H1 (cell line): ENCODE data around the gene DBF4B. TPM values are rescaled to one million over a fixed set of nuclear protein-coding genes. Genes with fewer than 3 reads are reported as not detected.

Experiments
- CTCF ChIA-PET: fragments of 300-600 bp; sonication (Branson Sonifier 250); formaldehyde crosslinking; loops from one replicate; lab custom pipeline; 2021; ENCODE audit not compliant: partially characterized antibody; lab: Charles Lee
- POLR2A ChIA-PET: fragments of 300-600 bp; sonication (Branson Sonifier 250); formaldehyde crosslinking; loops from one replicate; lab custom pipeline; 2021; ENCODE audit warnings: inconsistent platforms; ENCODE audit not compliant: partially characterized antibody; lab: Charles Lee
- DNase-seq, 2 experiments: peaks; one replicate each; pipeline versions ENCODE4 v3.0.0 to v3.0.0-alpha.2; 2010 to 2022; ENCODE audit warnings: low spot score in 2 of 2, low read depth in 1 of 2, mixed read lengths in 1 of 2
- FAIRE-seq: peaks from 2 replicates; lab custom pipeline; 2011; peaks lifted over from hg19 to GRCh38; lab: Jason Lieb, UNC
- H2AFZ ChIP-seq: 2 replicates; pipeline ENCODE4 v1.8.1; 2012; ENCODE audit warnings: low read length, inconsistent platforms
- H2AK5ac ChIP-seq: 2 replicates; pipeline ENCODE4 v1.6.1; 2013; ENCODE audit warnings: low read depth, low read length
- H2BK120ac ChIP-seq: replicated peaks from 2 replicates; pipeline ENCODE3; 2013; ENCODE audit warnings: low read depth, low read length, inconsistent platforms
- H2BK12ac ChIP-seq: 2 replicates; pipeline ENCODE4 v1.6.1; 2013; ENCODE audit warnings: low read depth, low read length
- H2BK15ac ChIP-seq: 2 replicates; pipeline ENCODE4 v1.6.1; 2013; ENCODE audit warnings: low read length
- H2BK20ac ChIP-seq: 2 replicates; pipeline ENCODE4 v1.6.1; 2013; ENCODE audit warnings: low read length
- H2BK5ac ChIP-seq: 2 replicates; pipeline ENCODE4 v1.6.1; 2013; ENCODE audit warnings: low read depth, low read length
- H3K14ac ChIP-seq: 2 replicates; pipeline ENCODE4 v1.6.1; 2013; ENCODE audit warnings: inconsistent platforms; ENCODE audit not compliant: insufficient read length
- H3K18ac ChIP-seq: 2 replicates; pipeline ENCODE4 v1.6.1; 2013; ENCODE audit warnings: low read length; ENCODE audit errors: extremely low read depth
- H3K23ac ChIP-seq: 2 replicates; pipeline ENCODE4 v1.6.1; 2013; ENCODE audit warnings: inconsistent platforms; ENCODE audit not compliant: insufficient read length
- H3K23me2 ChIP-seq: 2 replicates; pipeline ENCODE4 v1.6.1; 2013; ENCODE audit warnings: low read depth, low read length
- H3K27ac ChIP-seq: 2 replicates; pipeline ENCODE4 v1.6.1; 2011; ENCODE audit warnings: low read depth, low read length, inconsistent platforms
- H3K27me3 ChIP-seq, 4 experiments: replicated peaks in 1 of 4; 1 replicate in 1 of 4; 2 replicates in 3 of 4; pipeline versions ENCODE4 v1.6.1 to v1.8.1; 2011 to 2013; ENCODE audit warnings: low read length in 3 of 4, mild to moderate bottlenecking in 3 of 4, inconsistent platforms in 2 of 4, mixed read lengths in 2 of 4, moderate library complexity in 1 of 4; ENCODE audit not compliant: control insufficient read depth in 3 of 4, insufficient read depth in 3 of 4; ENCODE audit errors: extremely low read depth in 1 of 4
- H3K36me3 ChIP-seq, 4 experiments: 2 replicates each; pipeline versions ENCODE4 v1.6.1 to v1.8.1; 2011 to 2013; ENCODE audit warnings: mild to moderate bottlenecking in 4 of 4, low read length in 3 of 4, moderate library complexity in 2 of 4, control low read depth in 1 of 4, inconsistent platforms in 1 of 4; ENCODE audit not compliant: insufficient read depth in 4 of 4, control insufficient read depth in 2 of 4
- H3K4ac ChIP-seq: replicated peaks from 2 replicates; pipeline ENCODE3; 2013; ENCODE audit warnings: low read length, low read depth, mixed read lengths, inconsistent platforms; ENCODE audit not compliant: insufficient read length
- H3K4me1 ChIP-seq, 4 experiments: replicated peaks in 1 of 4; 1 replicate in 1 of 4; 2 replicates in 3 of 4; pipeline versions ENCODE4 v1.6.1 to v1.8.1; 2011 to 2013; ENCODE audit warnings: low read length in 3 of 4, inconsistent platforms in 2 of 4, mixed read lengths in 1 of 4; ENCODE audit not compliant: insufficient read depth in 4 of 4, control insufficient read depth in 3 of 4
- H3K4me2 ChIP-seq, 2 experiments: 2 replicates each; pipeline versions ENCODE4 v1.6.1 to v1.8.1; 2011 to 2013; ENCODE audit warnings: low read depth in 2 of 2, low read length in 2 of 2, control low read depth in 1 of 2, inconsistent platforms in 1 of 2, mild to moderate bottlenecking in 1 of 2; ENCODE audit not compliant: insufficient read depth in 1 of 2
- H3K4me3 ChIP-seq, 4 experiments: fragments of 200-600, 300-600 bp in 1 of 4; sonication (generic), shearing (Covaris generic), sonication (Bioruptor Twin) in 1 of 4; 2 replicates each; pipeline versions ENCODE4 v1.5.1 to v1.8.1; 2011 to 2016; ENCODE audit warnings: low read length in 4 of 4, low read depth in 3 of 4, control low read depth in 2 of 4, inconsistent platforms in 2 of 4, mild to moderate bottlenecking in 2 of 4, mixed read lengths in 1 of 4, moderate library complexity in 1 of 4; ENCODE audit not compliant: insufficient read depth in 2 of 4; ENCODE audit errors: extremely low read depth in 1 of 4
- H3K56ac ChIP-seq: replicated peaks from 2 replicates; pipeline ENCODE3; 2013; ENCODE audit warnings: low read depth, mild to moderate bottlenecking, mixed read lengths, low read length, inconsistent platforms; ENCODE audit not compliant: insufficient read length
- H3K79me1 ChIP-seq: 2 replicates; pipeline ENCODE4 v1.6.1; 2013; ENCODE audit warnings: low read depth, low read length, control low read depth
- H3K79me2 ChIP-seq, 2 experiments: 2 replicates each; pipeline versions ENCODE4 v1.6.1 to v1.8.1; 2012 to 2013; ENCODE audit warnings: low read length in 2 of 2, mild to moderate bottlenecking in 2 of 2, inconsistent platforms in 1 of 2; ENCODE audit not compliant: insufficient read depth in 2 of 2, control insufficient read depth in 1 of 2
- H3K9ac ChIP-seq, 4 experiments: replicated peaks in 1 of 4; 1 replicate in 1 of 4; 2 replicates in 3 of 4; pipeline versions ENCODE4 v1.6.1 to v1.8.1; 2011 to 2013; ENCODE audit warnings: low read depth in 3 of 4, low read length in 3 of 4, control low read depth in 2 of 4, mild to moderate bottlenecking in 2 of 4, moderate library complexity in 2 of 4, inconsistent platforms in 1 of 4; ENCODE audit errors: extremely low read depth in 1 of 4
- H3K9me3 ChIP-seq, 2 experiments: 2 replicates each; pipeline versions ENCODE4 v1.6.1 to v1.8.1; 2012 to 2013; ENCODE audit warnings: mild to moderate bottlenecking in 2 of 2, moderate library complexity in 2 of 2, control low read depth in 1 of 2, inconsistent platforms in 1 of 2, low read depth in 1 of 2, low read length in 1 of 2, mixed read lengths in 1 of 2; ENCODE audit not compliant: insufficient read depth in 2 of 2
- H4K20me1 ChIP-seq, 2 experiments: replicated peaks in 1 of 2; 2 replicates each; pipeline versions ENCODE3 to v1.8.1; 2011 to 2013; ENCODE audit warnings: inconsistent platforms in 2 of 2, low read length in 2 of 2, mild to moderate bottlenecking in 1 of 2; ENCODE audit not compliant: insufficient read depth in 2 of 2, control insufficient read depth in 1 of 2
- H4K5ac ChIP-seq: 2 replicates; pipeline ENCODE4 v1.6.1; 2013; ENCODE audit warnings: low read length, low read depth, mixed read lengths, inconsistent platforms; ENCODE audit not compliant: insufficient read length
- H4K8ac ChIP-seq: 2 replicates; pipeline ENCODE4 v1.8.0; 2013; ENCODE audit warnings: mild to moderate bottlenecking, moderate library complexity, low read length, inconsistent platforms; ENCODE audit not compliant: insufficient read depth; ENCODE audit errors: extremely low read depth
- H4K91ac ChIP-seq: replicated peaks from 2 replicates; pipeline ENCODE3; 2013; ENCODE audit warnings: low read length, mixed read lengths, inconsistent platforms; ENCODE audit not compliant: insufficient read length
- CREB1 ChIP-seq: IDR thresholded peaks from 2 replicates; pipeline ENCODE4 v1.6.1; 2012; ENCODE audit warnings: inconsistent platforms
- SAP30 ChIP-seq: fragments of 300-600 bp; sonication (generic); IDR thresholded peaks from 2 replicates; pipeline ENCODE4 v1.7.1; 2012; ENCODE audit warnings: low read length, moderate library complexity, mild to moderate bottlenecking, inconsistent platforms; ENCODE audit not compliant: insufficient read depth, insufficient replicate concordance
- SRF ChIP-seq: IDR thresholded peaks from 2 replicates; pipeline ENCODE4 v1.6.1; 2011; ENCODE audit warnings: mild to moderate bottlenecking, low read depth, low read length, moderate library complexity
- WGBS, 2 experiments: shearing (Covaris generic) in 1 of 2; methylation state at CpG; one replicate each; pipeline versions ENCODE4 v1.1.6 to v1.1.7; 2013 to 2015; ENCODE audit warnings: low lambda C conversion rate in 2 of 2, mixed read lengths in 2 of 2, inconsistent platforms in 1 of 2, low coverage in 1 of 2, missing lambda C conversion rate in 1 of 2; ENCODE audit not compliant: insufficient replicate concordance in 2 of 2, insufficient coverage in 1 of 2, insufficient read length in 1 of 2; ENCODE audit errors: extremely low coverage in 1 of 2, missing lambda C conversion rate in 1 of 2; 5-methylcytosine and 5-hydroxymethylcytosine counted together
- long read RNA-seq, 2 experiments: library from RNA in 1 of 2; library from capped mRNA in 1 of 2; stranded (forward); transcript quantifications; one replicate each; pipeline ENCODE4 v2.0.0, GENCODE V29; 2021; ENCODE audit warnings: inconsistent platforms in 1 of 2
- polyA minus RNA-seq, 3 experiments: library from RNA; depleted of rRNA, polyadenylated mRNA; stranded (reverse); fragments of >200 nt; gene quantifications; 1 replicate in 2 of 3; 2 replicates in 1 of 3; pipeline ENCODE4 v1.2.3, GENCODE V29; 2011
- polyA plus RNA-seq, 7 experiments: library from polyadenylated mRNA; depleted of rRNA in 3 of 7; stranded (reverse) in 5 of 7; unstranded in 2 of 7; fragments of >200 nt in 5 of 7; fragments of 200-250 nt in 2 of 7; gene quantifications; 1 replicate in 5 of 7; 2 replicates in 1 of 7; 4 replicates in 1 of 7; pipeline versions ENCODE4 v1.2.1 to v1.2.3, GENCODE V29; 2011 to 2013; ENCODE audit warnings: missing spikeins in 2 of 7, mixed read lengths in 2 of 7
- total RNA-seq: library from RNA; stranded (reverse); fragmentation: NEBNext Ultra II Directional; extraction: Animal tissue kit (Norgen Biotek cat#: 25700); gene quantifications from 2 replicates; pipeline ENCODE4 v1.2.1, GENCODE V29; 2021

Gene DBF4B, protein sequence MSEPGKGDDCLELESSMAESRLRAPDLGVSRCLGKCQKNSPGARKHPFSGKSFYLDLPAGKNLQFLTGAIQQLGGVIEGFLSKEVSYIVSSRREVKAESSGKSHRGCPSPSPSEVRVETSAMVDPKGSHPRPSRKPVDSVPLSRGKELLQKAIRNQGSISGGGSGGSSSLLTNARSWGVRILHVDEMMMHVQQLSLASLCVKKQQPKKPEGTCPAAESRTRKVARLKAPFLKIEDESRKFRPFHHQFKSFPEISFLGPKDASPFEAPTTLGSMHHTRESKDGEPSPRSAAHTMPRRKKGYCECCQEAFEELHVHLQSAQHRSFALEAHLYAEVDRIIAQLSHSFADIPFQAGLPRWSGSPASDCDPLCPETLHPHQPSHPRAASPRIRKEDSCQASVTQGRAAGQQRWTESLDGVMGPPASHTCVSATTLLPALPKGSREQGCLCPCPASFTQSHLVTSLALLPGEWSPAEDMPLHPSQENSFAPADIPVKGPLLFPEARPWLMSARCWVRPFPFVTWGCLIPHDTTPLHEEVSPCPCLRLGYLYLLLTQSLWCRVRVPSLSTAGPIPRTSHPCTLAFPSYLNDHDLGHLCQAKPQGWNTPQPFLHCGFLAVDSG
- 26.9 and 29.1 TPM in 2 replicates for total RNA-seq
- polyA plus RNA-seq (2011; rRNA removed), result 20.2 and 27.6 TPM in 2 replicates
- polyA plus RNA-seq (2011; cell fraction: cytosol; rRNA removed), result 22.9 TPM
- 49.0 TPM for polyA plus RNA-seq (2011; cell fraction: nucleus; rRNA removed)
- polyA plus RNA-seq (2012, experiment 1 of 2), result 22.7 to 25.1 TPM (median 24.1 TPM) in 4 replicates
- polyA plus RNA-seq (2012, experiment 2 of 2), result 18.2 TPM
- polyA plus RNA-seq (2013, experiment 1 of 2), result 16.0 TPM
- 14.8 TPM for polyA plus RNA-seq (2013, experiment 2 of 2)
- 16.4 and 19.4 TPM in 2 replicates for polyA minus RNA-seq (2011; rRNA and poly(A)+ RNA removed)
- 12.1 TPM for polyA minus RNA-seq (2011; cell fraction: cytosol; rRNA and poly(A)+ RNA removed)
- polyA minus RNA-seq (2011; cell fraction: nucleus; rRNA and poly(A)+ RNA removed), result 18.0 TPM
- long read RNA-seq, experiment 1, partial matches to known transcripts, result 2 of 11 reads
- long read RNA-seq, experiment 1, other reads (novel, unspliced or antisense), result 8 of 11 reads
- long read RNA-seq, experiment 2, partial matches to known transcripts, result 1 of 16 reads
- long read RNA-seq, experiment 2, other reads (novel, unspliced or antisense), result 12 of 16 reads

DNA sequence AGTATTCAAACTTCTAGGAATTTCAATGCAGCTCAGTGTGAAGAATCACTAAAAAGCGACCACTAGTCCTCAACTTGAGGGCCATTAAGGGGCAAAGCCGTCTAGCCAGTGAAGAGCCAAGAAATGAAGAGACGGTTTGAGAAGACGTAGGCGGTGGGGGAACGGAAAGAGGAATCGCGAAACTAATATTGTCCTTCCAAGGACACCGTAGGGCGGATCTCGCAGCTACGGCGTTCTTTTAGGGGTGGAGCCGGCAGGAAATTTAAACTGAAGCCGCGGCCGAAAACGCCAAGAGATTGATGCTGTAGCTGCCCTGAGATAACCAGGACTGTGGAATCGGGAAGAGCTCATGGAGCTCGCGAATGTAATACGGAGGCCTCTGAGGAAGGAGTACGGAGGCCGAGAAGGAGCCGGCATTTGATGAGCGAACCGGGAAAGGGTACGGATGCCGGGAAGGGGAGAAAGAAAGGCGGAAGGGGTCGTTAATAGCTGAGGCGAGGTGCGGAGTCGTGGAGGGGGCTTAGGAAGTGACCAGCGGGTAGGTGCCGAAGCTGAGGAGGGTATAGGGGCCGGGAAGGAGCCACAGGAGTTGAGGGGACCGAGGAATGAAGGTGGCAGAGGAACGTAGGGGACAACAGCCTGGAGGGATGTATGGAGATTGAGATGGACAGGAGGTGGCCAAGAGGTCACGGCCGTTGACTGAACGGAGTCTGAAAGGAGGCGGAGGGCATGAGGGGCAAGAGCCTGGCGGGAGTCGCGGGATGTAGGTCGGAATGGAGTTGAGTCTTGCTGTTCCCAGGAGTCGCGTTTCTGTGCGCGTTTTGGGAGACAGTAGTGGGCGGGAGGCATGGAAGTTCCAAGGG is at the start of gene DBF4B:
Gene DBF4B, plus strand, starts transcription at position 265 of the 863 bp plus-strand sequence. Its CDS starts 156 bp downstream, at position 421.
- Histone ChIP-seq H2BK15ac (peak within 1 kb of the TSS; percentile 88; the same call in 1 of the 2 replicates), H3K27ac (peak within 1 kb of the TSS; percentile 76), H2AFZ (peak within 1 kb of the TSS; percentile 88), H2BK120ac (no peak within 1 kb of the TSS), H3K4me1 (peaks cover 0 to 3% (median 0%) of the 10 kb centered on the region in 4 experiments; a peak in 3 of 7 replicates), H3K56ac (peak within 1 kb of the TSS; percentile 81), H4K5ac (peak within 1 kb of the TSS; percentile 33), H3K79me1 (no peaks in the 10 kb centered on the region), H2AK5ac (no peak within 1 kb of the TSS), H3K4me2 (peak within 1 kb of the TSS; percentile 69 to 76), H3K27me3 (no peaks in the 10 kb centered on the region; a peak in 1 of 7 replicates), H3K9me3 (no peaks in the 10 kb centered on the region), H3K36me3 (peaks cover 0 to 2% (median 0%) of the 10 kb centered on the region in 4 experiments; a peak in 1 of 8 replicates), H2BK20ac (no peak within 1 kb of the TSS), H3K9ac (peak within 1 kb of the TSS; percentile 54 to 97 (median 78)), H3K23me2 (peaks cover 4% of the 10 kb centered on the region; the same call in 1 of the 2 replicates), H3K79me2 (peaks cover 0 to 14% of the 10 kb centered on the region in 2 experiments; a peak in 2 of 4 replicates), H2BK5ac (peak within 1 kb of the TSS; percentile 95), H3K4me3 (peak within 1 kb of the TSS; percentile 78 to 99 (median 99)), H4K20me1 (no peaks in the 10 kb centered on the region), H2BK12ac (0 out of 2 replicates have a peak within 1 kb of the TSS, but pooled peaks have one; percentile 50), H3K4ac (no peak within 1 kb of the TSS), H3K18ac (peak within 1 kb of the TSS; percentile 71), H3K14ac (no peak within 1 kb of the TSS), H4K8ac (peak within 1 kb of the TSS; percentile 80; the same call in 1 of the 2 replicates), H4K91ac (peak within 1 kb of the TSS; percentile 42), H3K23ac (no peak within 1 kb of the TSS)
- FAIRE-seq (peak; percentile 48), DNase-seq (peak; percentile 58 to 85)
- ChIA-PET CTCF (interaction anchor here (0.5 to 2.3 kb wide), 4 partner anchors 15 to 520 kb away, joined by 3 to 8 read pairs (median 4); no protein-coding TSS in a partner anchor), POLR2A (interaction anchor here (0.8 to 1.5 kb wide), 11 partner anchors 9 to 342 kb away, joined by 3 to 13 read pairs (median 4); no protein-coding TSS in a partner anchor)
- WGBS, 2 experiments, result 1% methylated on average over 52 of the region's 52 CpGs; no CpG with 5 or more reads in 1 of the 2 experiments
- no peak for TF ChIP-seq SRF
- peak; percentile 44; the same call in 1 of the 2 replicates for TF ChIP-seq CREB1
- peak; percentile 74 for TF ChIP-seq SAP30
